SJCRH30 (cell line): ENCODE measurements around the gene RHOJ. TPM values are rescaled to one million over a fixed set of nuclear protein-coding genes. Genes with fewer than 3 reads are reported as not detected.

Source experiments
- DNase-seq, 2 experiments: peaks; one replicate each; pipeline ENCODE4 v3.0.0-alpha.2; 2015 to 2020
- H3K27ac ChIP-seq: fragments of 250-450 bp; sonication (Bioruptor Pico); 2 replicates; pipeline ENCODE4 v1.5.1; 2020; ENCODE audit warnings: mild to moderate bottlenecking, moderate library complexity
- H3K27me3 ChIP-seq: fragments of 250-450 bp; sonication (Bioruptor Pico); 2 replicates; pipeline ENCODE4 v1.5.1; 2020; ENCODE audit warnings: mild to moderate bottlenecking, moderate library complexity
- H3K36me3 ChIP-seq: fragments of 250-450 bp; sonication (Bioruptor Pico); 2 replicates; pipeline ENCODE4 v1.5.1; 2020; ENCODE audit warnings: mild to moderate bottlenecking, moderate library complexity
- H3K4me1 ChIP-seq: fragments of 250-450 bp; sonication (Bioruptor Pico); 2 replicates; pipeline ENCODE4 v1.5.1; 2020; ENCODE audit warnings: mild to moderate bottlenecking, moderate library complexity
- H3K4me3 ChIP-seq: fragments of 250-450 bp; sonication (Bioruptor Pico); 2 replicates; pipeline ENCODE4 v1.5.1; 2020; ENCODE audit warnings: mild to moderate bottlenecking, moderate library complexity
- H3K9me3 ChIP-seq: fragments of 250-450 bp; sonication (Bioruptor Pico); replicated peaks from 2 replicates; pipeline ENCODE4 v1.5.1; 2020; ENCODE audit warnings: mild to moderate bottlenecking, moderate library complexity
- total RNA-seq: library from RNA; depleted of rRNA; stranded (reverse); fragments of >200 nt; shearing (Covaris generic); gene quantifications from 2 replicates; pipeline ENCODE4 v1.2.3, GENCODE V29; 2014; rRNA removed

RHOJ gene
- total RNA-seq, 1 experiment from 2014 or later = 3.5 TPM

GRCh38 chr14:63322897-63323573 is 118.8 kb downstream of the RHOJ start:
- Histone ChIP-seq H3K9me3 (no peaks in the 10 kb centered on the region), H3K36me3 (no peaks in the 10 kb centered on the region), H3K4me3 (no peak overlapping the region), H3K4me1 (no peaks in the 10 kb centered on the region), H3K27me3 (no peaks in the 10 kb centered on the region), H3K27ac (no peak overlapping the region)
- DNase-seq = no peak

- DNase-seq = no peak
- no peak overlapping the region for H3K27ac ChIP-seq
- no peaks in the 10 kb centered on the region for H3K27me3 ChIP-seq
- H3K4me3 ChIP-seq = no peak overlapping the region
- no peaks in the 10 kb centered on the region for H3K4me1 ChIP-seq
- H3K36me3 ChIP-seq = no peaks in the 10 kb centered on the region
- no peaks in the 10 kb centered on the region for H3K9me3 ChIP-seq
Measured at GRCh38 chr14:63326840-63327239, 122.6 kb downstream of the RHOJ start.

- H3K4me1 ChIP-seq = no peaks in the 10 kb centered on the region
- DNase-seq = no peak
- H3K36me3 ChIP-seq = no peaks in the 10 kb centered on the region
- H3K27me3 ChIP-seq = no peaks in the 10 kb centered on the region
- no peak overlapping the region for H3K27ac ChIP-seq
- no peaks in the 10 kb centered on the region for H3K9me3 ChIP-seq
- H3K4me3 ChIP-seq = no peak overlapping the region
Measured at GRCh38 chr14:63328787-63329737, 124.8 kb downstream of the RHOJ start.

GRCh38 chr14:63342371-63342770 is 138.1 kb downstream of the RHOJ start:
- H3K4me3 ChIP-seq = no peak overlapping the region
- H3K9me3 ChIP-seq = no peaks in the 10 kb centered on the region
- no peaks in the 10 kb centered on the region for H3K36me3 ChIP-seq
- no peak overlapping the region; the same call in 1 of the 2 replicates for H3K27ac ChIP-seq
- no peaks in the 10 kb centered on the region for H3K27me3 ChIP-seq
- peaks cover 7% of the 10 kb centered on the region for H3K4me1 ChIP-seq
- DNase-seq = peak; percentile 16 to 53

Other genes starting within 250 kb of the RHOJ start
- not detected in 2 replicates for gene KCNH5, start 159.0 kb upstream of the RHOJ start, total RNA-seq
- gene GPHB5, start 114.5 kb downstream of the RHOJ start, total RNA-seq = not detected in 2 replicates